GM23338 (cell line): ENCODE results near the gene DDX43. TPM values are rescaled to one million over a fixed set of nuclear protein-coding genes. Genes with fewer than 3 reads are reported as not detected.

Experiments used
- ATAC-seq: fragments of 200-7000 bp; cut with Tn5 transposase; 3 replicates; pipeline ENCODE4 v1.9.1; 2020
- DNase-seq: peaks from one replicate; pipeline ENCODE4 v3.0.0-alpha.2; 2015; ENCODE audit warnings: low spot score
- H2AFZ ChIP-seq: fragments of 200-600 bp; sonication (generic); 2 replicates; pipeline ENCODE4 v1.8.0; 2016; ENCODE audit warnings: antibody characterized with exemption, mild to moderate bottlenecking, moderate library complexity
- H3F3A ChIP-seq: fragments of 200-600 bp; sonication (generic); replicated peaks from 2 replicates; pipeline ENCODE4 v1.8.0; 2017; ENCODE audit warnings: antibody characterized with exemption, mixed run types, low read depth
- H3K27ac ChIP-seq: fragments of 200-600 bp; sonication (generic); 2 replicates; pipeline ENCODE4 v1.6.1; 2016; ENCODE audit warnings: low read depth
- H3K27me3 ChIP-seq: fragments of 200-600 bp; sonication (generic); 2 replicates; pipeline ENCODE4 v1.8.0; 2016; ENCODE audit warnings: mild to moderate bottlenecking, mixed run types, moderate library complexity; ENCODE audit not compliant: insufficient read depth
- H3K36me3 ChIP-seq: fragments of 200-600 bp; sonication (generic); 2 replicates; pipeline ENCODE4 v1.8.0; 2016; ENCODE audit warnings: mild to moderate bottlenecking; ENCODE audit not compliant: insufficient read depth
- H3K4me1 ChIP-seq: fragments of 200-600 bp; sonication (generic); 2 replicates; pipeline ENCODE4 v1.8.0; 2016; ENCODE audit warnings: mild to moderate bottlenecking, moderate library complexity; ENCODE audit not compliant: insufficient read depth
- H3K4me2 ChIP-seq: fragments of 200-600 bp; sonication (generic); 2 replicates; pipeline ENCODE4 v1.7.1; 2017; ENCODE audit warnings: mixed run types
- H3K4me3 ChIP-seq: fragments of 200-600 bp; sonication (generic); 2 replicates; pipeline ENCODE4 v1.6.1; 2016; ENCODE audit warnings: mixed run types
- H3K79me2 ChIP-seq: fragments of 200-600 bp; sonication (generic); replicated peaks from 2 replicates; pipeline ENCODE4 v1.8.0; 2017; ENCODE audit warnings: mild to moderate bottlenecking; ENCODE audit not compliant: insufficient read depth
- H3K9me2 ChIP-seq: fragments of 200-600 bp; sonication (generic); 2 replicates; pipeline ENCODE4 v1.8.0; 2017; ENCODE audit not compliant: insufficient read depth
- H4K20me1 ChIP-seq: fragments of 200-600 bp; sonication (generic); replicated peaks from 2 replicates; pipeline ENCODE4 v1.8.0; 2017; ENCODE audit warnings: mild to moderate bottlenecking; ENCODE audit not compliant: insufficient read depth
- H3K27ac Mint-ChIP-seq: 2 replicates; pipeline ENCODE4 v1.8.0; 2020; ENCODE audit warnings: inconsistent platforms, mild to moderate bottlenecking, moderate library complexity, mixed read lengths
- H3K27me3 Mint-ChIP-seq: 3 replicates; pipeline ENCODE4 v1.8.0; 2022; ENCODE audit warnings: low read depth, mild to moderate bottlenecking, moderate library complexity, mixed read lengths, inconsistent platforms; ENCODE audit not compliant: insufficient read depth, poor library complexity
- H3K36me3 Mint-ChIP-seq: 3 replicates; pipeline ENCODE4 v1.8.0; 2021; ENCODE audit warnings: low read depth, mild to moderate bottlenecking, inconsistent platforms, moderate library complexity, mixed read lengths
- H3K4me1 Mint-ChIP-seq: 3 replicates; pipeline ENCODE4 v1.8.0; 2020; ENCODE audit warnings: mild to moderate bottlenecking, inconsistent platforms, mixed read lengths
- H3K4me3 Mint-ChIP-seq: 3 replicates; pipeline ENCODE4 v1.8.0; 2021; ENCODE audit warnings: moderate library complexity, mild to moderate bottlenecking, inconsistent platforms, mixed read lengths
- H3K9me3 Mint-ChIP-seq: 3 replicates; pipeline ENCODE4 v1.8.0; 2020; ENCODE audit warnings: moderate library complexity, mild to moderate bottlenecking, inconsistent platforms, mixed read lengths
- CREB1 ChIP-seq: fragments of 250-450 bp; sonication (Bioruptor Pico); IDR thresholded peaks from 2 replicates; pipeline ENCODE4 v1.5.0; 2020; ENCODE audit warnings: low read depth, mild to moderate bottlenecking, moderate library complexity
- EZH2 ChIP-seq: fragments of 200-600 bp; sonication (generic); IDR thresholded peaks from one replicate; pipeline ENCODE4 v1.8.0; 2017; ENCODE audit warnings: antibody characterized with exemption, mild to moderate bottlenecking, low read depth; ENCODE audit not compliant: unreplicated experiment
- EZH2phosphoT487 ChIP-seq: fragments of 200-600 bp; sonication (generic); IDR thresholded peaks from one replicate; pipeline ENCODE4 v1.8.1; 2018; ENCODE audit warnings: antibody characterized with exemption; ENCODE audit not compliant: unreplicated experiment
- JUNB ChIP-seq: IDR thresholded peaks from one replicate; pipeline ENCODE4 v1.6.1; 2016; ENCODE audit warnings: antibody characterized with exemption; ENCODE audit not compliant: unreplicated experiment
- NANOG ChIP-seq: IDR thresholded peaks from 2 replicates; pipeline ENCODE4 v1.6.1; 2016; ENCODE audit warnings: antibody characterized with exemption, borderline replicate concordance
- POLR2AphosphoS5 ChIP-seq: IDR thresholded peaks from 2 replicates; pipeline ENCODE4 v1.6.1; 2016; ENCODE audit warnings: antibody characterized with exemption, low read depth
- STAT1 ChIP-seq: IDR thresholded peaks from one replicate; pipeline ENCODE4 v1.6.1; 2016; ENCODE audit warnings: antibody characterized with exemption; ENCODE audit not compliant: unreplicated experiment
- ZNF114 ChIP-seq: fragments of 250-450 bp; sonication (Bioruptor Pico); IDR thresholded peaks from 2 replicates; pipeline ENCODE4 v1.5.0; 2020; ENCODE audit warnings: mild to moderate bottlenecking, moderate library complexity
- ZNF331 ChIP-seq: fragments of 250-450 bp; sonication (Bioruptor Pico); IDR thresholded peaks from 2 replicates; pipeline ENCODE4 v1.5.0; 2020; ENCODE audit warnings: low read depth, mild to moderate bottlenecking, moderate library complexity
- polyA plus RNA-seq: library from polyadenylated mRNA; unstranded; fragments of >200 nt; fragmentation: Nextera tagmentation; extraction: Ambion mirVana; gene quantifications from 2 replicates; pipeline ENCODE4 v1.2.1, GENCODE V29; 2016
- total RNA-seq: library from RNA; depleted of rRNA; stranded (reverse); fragments of >200 nt; shearing (Covaris generic); gene quantifications from 2 replicates; pipeline ENCODE4 v1.2.3, GENCODE V29; 2014
- TF ChIP-seq, protein P1 (sequence below): IDR thresholded peaks from one replicate; pipeline ENCODE4 v1.6.1; 2018; ENCODE audit warnings: antibody characterized with exemption; ENCODE audit not compliant: unreplicated experiment
- TF ChIP-seq, protein P2 (sequence below): fragments of 250-450 bp; sonication (Bioruptor Pico); IDR thresholded peaks from 2 replicates; pipeline ENCODE4 v1.5.0; 2020; ENCODE audit warnings: mild to moderate bottlenecking, moderate library complexity
- TF ChIP-seq, protein P3 (sequence below): IDR thresholded peaks from 2 replicates; pipeline ENCODE4 v1.6.1; 2016; ENCODE audit warnings: antibody characterized with exemption

Gene DDX43
- total and polyA plus RNA-seq, 2 experiments from 2014 or later, result 0.49 to 0.60 TPM

DNA sequence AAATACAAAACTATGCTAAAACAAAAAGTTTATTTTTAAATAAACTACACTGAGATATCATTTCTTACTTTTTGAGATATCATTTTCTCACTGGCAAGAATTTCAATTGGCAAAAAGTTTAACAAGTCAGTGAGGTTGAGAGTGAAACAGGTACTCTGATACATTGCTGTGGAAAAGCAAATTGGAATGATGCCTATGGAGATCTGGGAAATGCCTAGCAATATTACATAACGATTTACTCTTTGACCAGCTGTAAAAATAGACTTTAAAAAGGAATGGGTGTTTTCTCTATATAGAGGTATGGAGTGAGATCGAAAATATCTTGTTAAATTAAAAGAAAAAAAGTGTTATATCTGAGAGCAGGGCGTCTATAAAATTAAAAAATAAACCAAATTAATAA lies 40.6 kb downstream of the DDX43 start:
- Histone ChIP-seq H3K4me3 (no peak overlapping the region), H3K27ac (no peak overlapping the region), H3K9me2 (no peaks in the 10 kb centered on the region), H3K79me2 (no peaks in the 10 kb centered on the region), H2AFZ (no peak overlapping the region), H3K27me3 (no peaks in the 10 kb centered on the region), H3K4me2 (no peak overlapping the region), H3F3A (no peaks in the 10 kb centered on the region), H3K36me3 (peaks cover 16% of the 10 kb centered on the region; the same call in 1 of the 2 replicates), H3K4me1 (no peaks in the 10 kb centered on the region), H4K20me1 (peaks cover 4% of the 10 kb centered on the region; the same call in 1 of the 2 replicates)
- TF ChIP-seq ZNF114 (CRISPR knock-in tag) (no peak), EZH2 (no peak), CREB1 (CRISPR knock-in tag) (no peak), POLR2AphosphoS5 (no peak), STAT1 (no peak), JUNB (no peak), NANOG (no peak), EZH2phosphoT487 (no peak), ZNF331 (CRISPR knock-in tag) (no peak)
- TF ChIP-seq, protein P1, sequence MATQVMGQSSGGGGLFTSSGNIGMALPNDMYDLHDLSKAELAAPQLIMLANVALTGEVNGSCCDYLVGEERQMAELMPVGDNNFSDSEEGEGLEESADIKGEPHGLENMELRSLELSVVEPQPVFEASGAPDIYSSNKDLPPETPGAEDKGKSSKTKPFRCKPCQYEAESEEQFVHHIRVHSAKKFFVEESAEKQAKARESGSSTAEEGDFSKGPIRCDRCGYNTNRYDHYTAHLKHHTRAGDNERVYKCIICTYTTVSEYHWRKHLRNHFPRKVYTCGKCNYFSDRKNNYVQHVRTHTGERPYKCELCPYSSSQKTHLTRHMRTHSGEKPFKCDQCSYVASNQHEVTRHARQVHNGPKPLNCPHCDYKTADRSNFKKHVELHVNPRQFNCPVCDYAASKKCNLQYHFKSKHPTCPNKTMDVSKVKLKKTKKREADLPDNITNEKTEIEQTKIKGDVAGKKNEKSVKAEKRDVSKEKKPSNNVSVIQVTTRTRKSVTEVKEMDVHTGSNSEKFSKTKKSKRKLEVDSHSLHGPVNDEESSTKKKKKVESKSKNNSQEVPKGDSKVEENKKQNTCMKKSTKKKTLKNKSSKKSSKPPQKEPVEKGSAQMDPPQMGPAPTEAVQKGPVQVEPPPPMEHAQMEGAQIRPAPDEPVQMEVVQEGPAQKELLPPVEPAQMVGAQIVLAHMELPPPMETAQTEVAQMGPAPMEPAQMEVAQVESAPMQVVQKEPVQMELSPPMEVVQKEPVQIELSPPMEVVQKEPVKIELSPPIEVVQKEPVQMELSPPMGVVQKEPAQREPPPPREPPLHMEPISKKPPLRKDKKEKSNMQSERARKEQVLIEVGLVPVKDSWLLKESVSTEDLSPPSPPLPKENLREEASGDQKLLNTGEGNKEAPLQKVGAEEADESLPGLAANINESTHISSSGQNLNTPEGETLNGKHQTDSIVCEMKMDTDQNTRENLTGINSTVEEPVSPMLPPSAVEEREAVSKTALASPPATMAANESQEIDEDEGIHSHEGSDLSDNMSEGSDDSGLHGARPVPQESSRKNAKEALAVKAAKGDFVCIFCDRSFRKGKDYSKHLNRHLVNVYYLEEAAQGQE, result no peak
- TF ChIP-seq, protein P2, sequence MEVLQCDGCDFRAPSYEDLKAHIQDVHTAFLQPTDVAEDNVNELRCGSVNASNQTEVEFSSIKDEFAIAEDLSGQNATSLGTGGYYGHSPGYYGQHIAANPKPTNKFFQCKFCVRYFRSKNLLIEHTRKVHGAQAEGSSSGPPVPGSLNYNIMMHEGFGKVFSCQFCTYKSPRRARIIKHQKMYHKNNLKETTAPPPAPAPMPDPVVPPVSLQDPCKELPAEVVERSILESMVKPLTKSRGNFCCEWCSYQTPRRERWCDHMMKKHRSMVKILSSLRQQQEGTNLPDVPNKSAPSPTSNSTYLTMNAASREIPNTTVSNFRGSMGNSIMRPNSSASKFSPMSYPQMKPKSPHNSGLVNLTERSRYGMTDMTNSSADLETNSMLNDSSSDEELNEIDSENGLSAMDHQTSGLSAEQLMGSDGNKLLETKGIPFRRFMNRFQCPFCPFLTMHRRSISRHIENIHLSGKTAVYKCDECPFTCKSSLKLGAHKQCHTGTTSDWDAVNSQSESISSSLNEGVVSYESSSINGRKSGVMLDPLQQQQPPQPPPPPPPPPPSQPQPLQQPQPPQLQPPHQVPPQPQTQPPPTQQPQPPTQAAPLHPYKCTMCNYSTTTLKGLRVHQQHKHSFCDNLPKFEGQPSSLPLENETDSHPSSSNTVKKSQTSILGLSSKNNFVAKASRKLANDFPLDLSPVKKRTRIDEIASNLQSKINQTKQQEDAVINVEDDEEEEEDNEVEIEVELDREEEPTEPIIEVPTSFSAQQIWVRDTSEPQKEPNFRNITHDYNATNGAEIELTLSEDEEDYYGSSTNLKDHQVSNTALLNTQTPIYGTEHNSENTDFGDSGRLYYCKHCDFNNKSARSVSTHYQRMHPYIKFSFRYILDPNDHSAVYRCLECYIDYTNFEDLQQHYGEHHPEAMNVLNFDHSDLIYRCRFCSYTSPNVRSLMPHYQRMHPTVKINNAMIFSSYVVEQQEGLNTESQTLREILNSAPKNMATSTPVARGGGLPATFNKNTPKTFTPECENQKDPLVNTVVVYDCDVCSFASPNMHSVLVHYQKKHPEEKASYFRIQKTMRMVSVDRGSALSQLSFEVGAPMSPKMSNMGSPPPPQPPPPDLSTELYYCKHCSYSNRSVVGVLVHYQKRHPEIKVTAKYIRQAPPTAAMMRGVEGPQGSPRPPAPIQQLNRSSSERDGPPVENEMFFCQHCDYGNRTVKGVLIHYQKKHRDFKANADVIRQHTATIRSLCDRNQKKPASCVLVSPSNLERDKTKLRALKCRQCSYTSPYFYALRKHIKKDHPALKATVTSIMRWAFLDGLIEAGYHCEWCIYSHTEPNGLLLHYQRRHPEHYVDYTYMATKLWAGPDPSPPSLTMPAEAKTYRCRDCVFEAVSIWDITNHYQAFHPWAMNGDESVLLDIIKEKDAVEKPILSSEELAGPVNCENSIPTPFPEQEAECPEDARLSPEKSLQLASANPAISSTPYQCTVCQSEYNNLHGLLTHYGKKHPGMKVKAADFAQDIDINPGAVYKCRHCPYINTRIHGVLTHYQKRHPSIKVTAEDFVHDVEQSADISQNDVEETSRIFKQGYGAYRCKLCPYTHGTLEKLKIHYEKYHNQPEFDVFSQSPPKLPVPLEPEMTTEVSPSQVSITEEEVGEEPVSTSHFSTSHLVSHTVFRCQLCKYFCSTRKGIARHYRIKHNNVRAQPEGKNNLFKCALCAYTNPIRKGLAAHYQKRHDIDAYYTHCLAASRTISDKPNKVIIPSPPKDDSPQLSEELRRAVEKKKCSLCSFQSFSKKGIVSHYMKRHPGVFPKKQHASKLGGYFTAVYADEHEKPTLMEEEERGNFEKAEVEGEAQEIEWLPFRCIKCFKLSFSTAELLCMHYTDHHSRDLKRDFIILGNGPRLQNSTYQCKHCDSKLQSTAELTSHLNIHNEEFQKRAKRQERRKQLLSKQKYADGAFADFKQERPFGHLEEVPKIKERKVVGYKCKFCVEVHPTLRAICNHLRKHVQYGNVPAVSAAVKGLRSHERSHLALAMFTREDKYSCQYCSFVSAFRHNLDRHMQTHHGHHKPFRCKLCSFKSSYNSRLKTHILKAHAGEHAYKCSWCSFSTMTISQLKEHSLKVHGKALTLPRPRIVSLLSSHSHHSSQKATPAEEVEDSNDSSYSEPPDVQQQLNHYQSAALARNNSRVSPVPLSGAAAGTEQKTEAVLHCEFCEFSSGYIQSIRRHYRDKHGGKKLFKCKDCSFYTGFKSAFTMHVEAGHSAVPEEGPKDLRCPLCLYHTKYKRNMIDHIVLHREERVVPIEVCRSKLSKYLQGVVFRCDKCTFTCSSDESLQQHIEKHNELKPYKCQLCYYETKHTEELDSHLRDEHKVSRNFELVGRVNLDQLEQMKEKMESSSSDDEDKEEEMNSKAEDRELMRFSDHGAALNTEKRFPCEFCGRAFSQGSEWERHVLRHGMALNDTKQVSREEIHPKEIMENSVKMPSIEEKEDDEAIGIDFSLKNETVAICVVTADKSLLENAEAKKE (CRISPR knock-in tag), result no peak
- TF ChIP-seq, protein P3, sequence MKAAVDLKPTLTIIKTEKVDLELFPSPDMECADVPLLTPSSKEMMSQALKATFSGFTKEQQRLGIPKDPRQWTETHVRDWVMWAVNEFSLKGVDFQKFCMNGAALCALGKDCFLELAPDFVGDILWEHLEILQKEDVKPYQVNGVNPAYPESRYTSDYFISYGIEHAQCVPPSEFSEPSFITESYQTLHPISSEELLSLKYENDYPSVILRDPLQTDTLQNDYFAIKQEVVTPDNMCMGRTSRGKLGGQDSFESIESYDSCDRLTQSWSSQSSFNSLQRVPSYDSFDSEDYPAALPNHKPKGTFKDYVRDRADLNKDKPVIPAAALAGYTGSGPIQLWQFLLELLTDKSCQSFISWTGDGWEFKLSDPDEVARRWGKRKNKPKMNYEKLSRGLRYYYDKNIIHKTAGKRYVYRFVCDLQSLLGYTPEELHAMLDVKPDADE, result no peak
- Mint-ChIP-seq H3K4me3 (no peak overlapping the region), H3K27me3 (no peaks in the 10 kb centered on the region), H3K27ac (no peak overlapping the region), H3K4me1 (no peaks in the 10 kb centered on the region), H3K36me3 (no peaks in the 10 kb centered on the region), H3K9me3 (no peaks in the 10 kb centered on the region)
- DNase-seq, result no peak
- ATAC-seq, result no peak
